DMS 273 treated with DMSO at 0.1 percent for 48 hours (cell line): ENCODE measurements around the gene SEPTIN6.

Experiments used
- DNase-seq: peaks from one replicate; lab custom pipeline; 2025; lab: John Stamatoyannopoulos, UW

Gene SEPTIN6

DNA sequence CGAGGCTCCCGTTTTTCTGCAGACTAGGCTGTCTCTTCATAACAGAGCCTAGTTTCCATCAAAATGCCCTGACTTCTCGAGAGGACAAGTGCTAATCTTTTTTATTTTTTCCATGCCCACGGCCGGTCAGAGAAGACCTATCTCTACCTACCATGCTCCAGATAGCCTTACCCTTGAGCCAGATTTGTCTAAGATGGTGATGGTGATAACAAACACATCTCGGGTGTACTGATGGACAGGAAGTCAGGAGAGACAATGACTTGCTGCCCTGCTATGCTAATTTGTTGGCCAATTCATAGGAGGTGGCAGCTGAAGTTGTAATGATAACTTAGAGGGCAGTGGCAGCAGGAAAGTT, 44.6 kb downstream of the SEPTIN6 start:
- DNase-seq, result no peak

DNA sequence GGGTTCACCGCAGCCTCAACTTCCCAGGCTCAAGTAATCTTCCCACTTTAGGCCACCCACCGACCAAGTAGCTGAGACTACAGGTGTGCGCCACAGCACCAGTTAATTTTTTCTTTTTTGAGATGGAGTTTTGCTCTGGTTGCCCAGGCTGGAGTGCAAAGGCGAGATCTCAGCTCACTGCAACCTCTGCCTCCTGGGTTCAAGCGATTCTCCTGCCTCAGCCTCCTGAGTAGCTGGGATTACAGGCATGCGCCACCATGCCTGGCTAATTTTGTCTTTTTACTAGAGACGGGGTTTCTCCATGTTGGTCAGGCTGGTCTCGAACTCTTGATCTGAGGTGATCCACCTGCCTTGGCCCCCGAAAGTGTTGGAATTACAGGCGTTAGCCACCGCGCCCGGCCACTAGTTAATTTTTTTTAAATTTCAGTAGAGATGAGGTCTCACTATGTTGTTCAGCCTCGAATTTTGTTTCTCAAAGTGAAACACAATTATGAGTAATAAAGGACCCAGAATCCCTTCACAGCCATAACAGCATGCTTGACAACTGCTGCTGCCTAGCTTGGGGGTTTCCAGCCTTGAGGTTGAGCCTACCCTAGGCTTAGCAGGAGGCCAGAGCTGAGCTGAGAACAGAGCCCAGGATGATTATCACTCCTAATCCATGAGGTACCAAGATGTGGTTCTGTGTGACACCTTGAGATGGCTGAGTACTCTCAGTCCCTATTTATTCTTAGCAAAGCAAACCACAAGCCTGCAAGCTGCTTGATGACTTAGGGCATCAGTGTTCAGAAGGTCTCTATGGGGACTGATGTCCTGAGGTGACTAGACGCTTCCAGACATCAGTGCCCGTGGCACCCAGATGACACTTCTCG, 45.2 kb downstream of the SEPTIN6 start:
- no peak for DNase-seq

DNA sequence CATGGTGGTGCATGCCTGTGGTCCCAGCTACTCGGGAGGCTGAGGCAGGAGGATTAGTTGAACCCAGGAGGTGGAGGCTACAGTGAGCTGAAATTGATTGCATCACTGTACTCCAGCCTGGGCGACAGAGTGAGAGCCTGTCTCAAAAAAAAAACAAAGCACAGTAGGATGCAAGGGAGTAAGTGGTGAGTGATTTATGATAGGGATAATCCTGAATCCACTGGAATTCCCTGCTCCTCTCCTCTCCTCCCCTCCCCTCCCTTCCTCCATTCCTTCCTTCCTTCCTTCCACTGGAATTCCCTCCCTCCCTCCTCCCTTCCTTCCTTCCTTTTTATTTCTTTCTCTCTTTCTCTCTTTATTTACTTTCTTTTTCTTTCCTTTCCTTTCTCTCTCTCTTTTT, 45.9 kb downstream of the SEPTIN6 start:
- DNase-seq, result no peak

DNA sequence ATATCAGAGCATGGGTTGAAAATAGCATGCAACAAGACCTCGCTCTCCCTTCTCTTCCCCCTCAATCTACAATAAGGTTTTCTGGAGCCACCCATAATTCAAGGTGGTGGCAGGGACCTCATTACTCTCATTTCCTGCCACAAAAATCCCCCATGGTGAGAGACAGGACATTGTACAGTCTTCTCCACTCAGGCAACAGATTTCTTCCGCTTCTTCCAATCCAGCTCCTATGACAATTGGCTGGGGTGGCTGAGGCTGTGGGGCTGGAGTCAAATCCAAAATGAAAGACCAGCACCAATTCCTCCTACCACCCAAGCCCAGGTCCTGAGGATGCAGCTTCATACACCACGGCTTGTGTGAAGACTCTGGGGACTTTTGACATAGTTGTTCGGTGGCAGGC, 46.5 kb downstream of the SEPTIN6 start:
- DNase-seq, result no peak

DNA sequence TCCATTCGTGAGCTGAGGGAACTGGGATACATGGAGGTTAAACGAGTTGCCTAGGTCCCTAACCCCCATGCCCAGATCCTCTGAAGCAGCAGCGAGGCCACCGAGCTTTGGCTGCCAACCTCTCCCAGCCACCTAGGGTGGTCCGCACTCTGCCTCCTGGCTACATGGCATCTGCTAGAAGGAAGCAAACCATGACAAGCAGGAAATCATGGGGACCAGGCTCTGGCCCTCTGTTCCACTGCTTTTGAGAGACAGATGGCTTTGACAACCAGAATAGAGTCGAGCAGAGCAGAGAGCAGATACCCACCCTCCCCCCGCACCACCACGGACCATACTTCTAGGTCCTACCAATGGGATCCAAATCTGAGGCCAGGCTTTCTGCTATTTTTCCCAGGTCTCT, 49.3 kb downstream of the SEPTIN6 start:
- no peak for DNase-seq
